Measurements from ENCODE around the gene SIGLEC15.
"Not testable (repeated sequence)": the region's sequence is repeated elsewhere in the genome, so short reads cannot be mapped to it uniquely, and the experiment has no call there.

The SIGLEC15 gene

DNA sequence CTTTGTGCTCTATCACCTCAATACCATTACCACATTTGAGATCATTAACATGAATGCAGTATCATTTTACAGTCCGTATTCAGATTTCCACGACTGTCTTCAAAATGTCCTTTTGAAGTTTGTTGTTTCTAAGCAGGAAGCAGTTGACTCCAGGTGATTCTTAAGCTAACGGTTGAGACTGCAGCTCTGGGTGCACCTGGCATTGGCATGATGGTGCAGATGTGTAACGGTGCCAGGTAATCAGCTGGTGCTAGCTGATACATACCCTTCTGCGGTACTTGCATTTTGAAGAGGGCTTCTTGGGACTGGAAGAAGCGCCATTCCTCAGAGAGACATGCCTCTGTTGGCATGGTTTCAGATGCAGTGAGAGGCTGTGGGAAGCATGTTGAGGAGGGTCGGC lies 19.5 kb downstream of the SIGLEC15 start:
- no peak for DNase-seq (ENCODE audit: low read depth in 2 of 2)

DNA sequence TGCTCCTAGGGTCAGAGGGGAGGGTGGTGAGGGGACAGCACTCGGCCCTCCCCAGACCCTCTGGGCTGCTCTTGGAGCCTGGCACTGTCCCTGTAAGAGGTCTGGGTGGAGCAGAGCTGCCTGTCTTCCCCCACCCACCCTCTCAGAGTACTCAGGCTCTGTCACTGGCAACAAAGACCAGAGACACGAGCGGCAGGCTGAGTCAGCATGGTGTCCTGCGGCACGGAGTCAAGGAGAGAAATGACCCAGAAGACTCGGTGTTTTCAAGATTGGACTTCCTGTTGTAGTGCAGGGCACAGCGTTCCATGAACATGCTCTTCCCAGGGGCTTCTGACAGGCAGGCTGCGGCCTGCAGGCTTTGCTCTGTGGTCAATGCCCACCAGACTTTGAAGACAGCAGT lies 19.9 kb downstream of the SIGLEC15 start:
- no peak for DNase-seq (ENCODE audit: low read depth in 2 of 2)

DNA sequence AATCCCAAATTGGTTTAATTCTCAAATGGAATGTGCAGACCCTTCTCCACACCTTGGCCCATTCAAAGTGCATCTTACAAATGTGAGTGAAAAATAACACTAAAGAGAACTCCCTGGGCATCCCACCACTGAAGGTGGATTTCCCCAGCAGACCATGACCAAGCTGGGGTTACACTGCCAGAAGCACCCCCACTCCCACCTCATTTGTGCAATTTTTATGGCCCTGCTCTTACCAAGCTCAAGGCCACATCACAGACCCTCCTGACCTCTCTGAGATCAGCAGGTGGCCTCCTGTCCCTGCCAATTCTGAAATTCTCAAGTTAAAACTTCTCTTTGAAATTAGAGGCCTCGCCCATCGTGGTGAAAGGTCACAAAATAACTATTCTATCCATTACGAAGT lies 21.6 kb downstream of the SIGLEC15 start:
- DNase-seq (ENCODE audit: low read depth in 2 of 2), result no peak

DNA sequence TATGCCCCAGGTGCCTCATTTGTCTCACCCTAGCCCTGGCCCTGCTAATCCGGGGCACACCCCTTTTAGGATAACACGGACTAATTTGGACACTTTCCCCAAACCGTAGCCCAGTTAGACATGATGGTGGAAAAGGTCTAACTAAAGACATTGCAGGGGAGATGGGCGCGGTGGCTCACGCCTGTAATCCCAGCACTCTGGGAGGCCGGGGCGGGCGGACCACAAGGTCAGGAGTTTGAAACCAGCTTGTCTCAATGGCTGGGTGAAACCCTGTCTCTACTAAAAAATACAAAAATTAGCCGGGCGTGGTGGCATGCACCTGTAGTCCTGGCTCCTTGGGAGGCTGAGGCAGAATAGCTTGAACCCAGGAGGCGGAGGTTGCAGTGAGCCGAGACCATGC lies 23.2 kb downstream of the SIGLEC15 start:
- not testable (repeated sequence) for DNase-seq (ENCODE audit: low read depth in 2 of 2)

DNA sequence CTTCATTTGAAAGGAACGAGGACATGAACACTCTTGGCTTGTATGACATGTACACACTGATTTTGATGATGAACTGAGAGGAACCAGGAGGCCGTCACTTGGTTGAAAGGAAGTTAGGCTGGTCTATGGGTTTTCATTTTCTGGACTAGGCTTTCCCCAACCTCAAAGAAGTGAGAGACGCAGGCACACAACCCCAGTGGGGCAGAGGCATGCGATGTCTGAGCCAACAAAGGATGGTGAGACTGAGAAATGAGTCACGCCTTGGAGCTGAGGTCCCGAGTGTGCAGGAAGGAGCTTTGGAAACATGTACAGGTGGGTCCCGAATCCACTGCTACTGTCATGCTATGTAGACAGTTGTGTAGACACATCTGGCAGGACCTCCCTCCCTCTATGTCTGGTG lies 24.1 kb downstream of the SIGLEC15 start:
- no peak for DNase-seq (ENCODE audit: low read depth in 2 of 2)

DNA sequence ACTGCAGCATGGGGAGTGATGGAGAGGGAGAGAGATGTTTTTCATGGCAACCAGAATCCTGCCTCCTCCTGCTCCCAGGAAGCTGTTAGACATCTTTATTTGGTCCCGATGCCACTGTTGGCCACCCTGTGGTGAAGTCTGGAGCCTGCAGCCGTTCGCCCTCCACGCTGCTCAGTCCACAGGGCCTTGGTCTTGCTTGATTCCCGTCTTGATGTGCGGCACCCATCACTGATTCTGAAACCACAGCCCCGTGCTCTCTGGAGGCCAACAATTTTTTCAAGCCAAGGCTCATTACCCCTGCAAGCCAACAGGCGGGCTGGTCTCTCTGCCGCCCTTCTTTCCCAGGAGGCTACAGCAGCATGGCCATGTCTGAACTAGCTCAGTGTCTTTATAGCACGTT lies 24.5 kb downstream of the SIGLEC15 start:
- DNase-seq (ENCODE audit: low read depth in 2 of 2), result no peak

DNA sequence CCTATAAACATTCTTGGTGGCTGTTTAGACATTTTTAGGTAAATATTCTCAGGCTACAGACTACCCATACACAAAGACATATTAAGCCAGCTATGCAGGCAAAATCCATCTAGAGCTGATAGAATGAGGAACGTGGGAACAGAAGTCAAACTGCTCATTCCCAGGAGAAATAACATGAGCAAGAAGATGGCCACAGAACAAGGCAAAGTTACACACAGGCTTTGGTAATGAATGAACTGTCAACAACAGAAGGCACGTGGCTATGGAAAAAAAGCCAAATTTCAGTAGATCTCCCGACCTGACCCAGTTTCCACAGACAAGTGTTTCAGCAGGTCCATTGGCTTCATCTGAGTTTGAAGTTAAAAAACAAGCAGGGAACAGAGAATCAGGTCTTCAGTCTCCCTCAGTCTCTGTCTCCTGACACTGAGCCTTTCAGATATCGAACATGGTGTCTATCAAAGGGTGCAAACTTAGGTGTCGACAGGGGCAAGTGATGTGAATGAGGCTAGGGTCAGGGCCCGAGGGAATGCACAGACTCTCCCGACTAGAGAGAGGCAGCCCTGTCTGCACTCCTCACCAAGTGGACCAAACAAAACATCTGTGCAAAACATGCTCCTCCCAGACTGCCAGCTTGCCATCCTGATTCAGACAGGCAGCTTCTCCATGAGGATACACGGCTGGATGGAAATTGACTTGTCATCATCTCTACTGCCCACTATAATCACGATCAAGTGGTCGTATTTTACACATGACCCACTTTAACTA lies 25.9 kb downstream of the SIGLEC15 start:
- no peak for DNase-seq (ENCODE audit: low read depth in 2 of 2)

DNA sequence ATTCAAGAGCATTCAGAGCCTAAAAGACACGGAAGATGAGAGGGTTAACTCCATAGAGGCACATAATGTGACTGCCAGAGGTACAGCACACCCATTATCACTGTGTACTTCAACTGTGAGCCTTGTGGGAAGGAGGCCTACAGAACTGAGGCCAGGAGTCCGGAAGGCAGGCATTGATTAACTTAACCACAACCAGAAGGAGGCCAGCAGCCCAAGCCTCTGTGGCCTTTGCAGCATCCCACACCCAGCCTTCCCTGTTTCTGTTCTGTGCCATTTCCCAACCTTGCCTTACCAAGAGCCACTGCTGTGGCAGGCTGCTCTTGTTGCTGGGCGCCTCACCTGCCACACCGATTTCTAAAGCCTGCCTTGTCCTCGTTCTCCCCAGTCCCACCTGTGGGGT lies 27.2 kb downstream of the SIGLEC15 start:
- no peak for DNase-seq (ENCODE audit: low read depth in 2 of 2)

DNA sequence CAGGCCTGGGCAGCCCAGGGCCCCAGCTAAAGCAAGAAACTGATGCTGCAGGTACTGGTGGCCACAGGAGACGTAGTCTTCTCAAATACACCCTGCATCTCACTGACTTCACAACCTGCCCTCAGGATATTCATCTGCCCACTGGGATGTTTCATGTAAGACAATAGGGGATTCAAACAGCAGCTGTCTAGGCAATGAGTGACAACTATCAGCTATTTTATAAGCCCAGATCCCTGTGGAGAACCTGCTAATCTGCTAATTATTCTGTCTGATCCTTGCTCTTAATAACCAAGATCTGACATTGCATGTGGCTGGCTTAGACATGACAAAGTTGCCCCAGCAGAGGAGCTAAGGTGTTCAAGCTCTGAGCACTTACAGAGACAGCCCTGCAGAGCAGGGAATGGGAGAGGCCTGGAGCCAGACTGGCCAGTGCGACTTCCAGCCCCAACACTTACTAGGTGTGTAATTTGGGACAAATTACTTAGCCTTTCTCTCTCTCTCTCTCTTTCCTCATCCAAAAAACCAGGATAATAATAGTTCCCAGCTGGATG lies 28.6 kb downstream of the SIGLEC15 start:
- no peak for DNase-seq (ENCODE audit: low read depth in 2 of 2)

DNA sequence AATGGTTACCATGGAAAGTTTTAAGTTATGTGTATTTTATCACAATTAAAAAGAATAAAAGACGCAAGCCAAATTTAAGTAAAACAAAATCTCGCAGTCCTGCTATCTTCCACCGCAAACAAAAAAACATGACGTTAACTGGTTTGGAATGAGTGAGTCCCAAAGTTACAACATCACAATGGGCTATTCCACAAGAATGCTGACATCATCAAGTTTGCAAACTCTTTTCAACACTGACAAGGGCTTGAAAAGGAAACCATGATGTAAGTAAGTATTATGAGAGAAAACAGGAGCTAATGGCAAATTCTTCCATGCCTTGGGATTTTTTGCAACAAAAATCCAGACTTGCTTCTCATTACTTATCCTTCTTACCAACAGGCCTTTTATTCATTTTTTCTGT lies 31.1 kb downstream of the SIGLEC15 start:
- DNase-seq (ENCODE audit: low read depth in 2 of 2), result no peak

DNA sequence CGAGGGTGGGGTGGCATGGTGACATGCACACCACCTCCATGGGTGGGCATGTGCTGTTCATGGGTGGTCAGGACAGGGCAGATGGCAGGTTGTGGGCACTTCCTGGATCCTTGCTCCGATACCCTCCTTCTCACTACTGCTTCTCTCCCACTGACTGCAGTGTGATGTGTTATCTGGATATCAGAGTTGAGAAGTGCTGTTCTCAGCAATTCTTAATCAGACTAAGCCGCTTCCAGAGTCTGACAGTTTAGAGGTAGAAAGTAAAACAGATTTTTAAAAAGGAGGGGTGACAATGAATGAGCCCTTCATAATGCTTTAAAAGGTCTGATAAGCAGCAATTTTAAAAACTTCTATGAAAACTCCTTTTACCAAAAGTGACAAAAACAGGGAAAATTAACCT lies 33.9 kb downstream of the SIGLEC15 start:
- DNase-seq (ENCODE audit: low read depth in 2 of 2), result no peak

DNA sequence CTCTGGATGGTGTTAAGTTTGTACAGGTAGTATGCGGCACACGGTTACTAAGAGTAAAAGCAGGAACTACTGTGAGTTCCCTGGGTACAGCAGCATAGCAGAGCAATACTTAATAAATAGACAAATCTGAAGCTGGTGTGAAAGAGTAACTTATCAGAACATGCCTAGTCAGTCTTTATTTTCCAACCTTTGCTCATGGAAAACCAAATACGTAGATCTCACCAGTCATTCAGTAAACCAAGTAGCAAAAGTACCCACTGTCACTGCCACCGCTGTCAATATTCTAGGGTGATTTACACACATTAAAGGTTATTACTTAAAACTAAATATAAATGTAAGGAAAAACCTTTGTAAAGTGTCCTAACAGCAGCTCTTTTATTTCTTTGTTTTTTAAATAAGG lies 35.0 kb downstream of the SIGLEC15 start:
- DNase-seq (ENCODE audit: low read depth in 2 of 2), result no peak

DNA sequence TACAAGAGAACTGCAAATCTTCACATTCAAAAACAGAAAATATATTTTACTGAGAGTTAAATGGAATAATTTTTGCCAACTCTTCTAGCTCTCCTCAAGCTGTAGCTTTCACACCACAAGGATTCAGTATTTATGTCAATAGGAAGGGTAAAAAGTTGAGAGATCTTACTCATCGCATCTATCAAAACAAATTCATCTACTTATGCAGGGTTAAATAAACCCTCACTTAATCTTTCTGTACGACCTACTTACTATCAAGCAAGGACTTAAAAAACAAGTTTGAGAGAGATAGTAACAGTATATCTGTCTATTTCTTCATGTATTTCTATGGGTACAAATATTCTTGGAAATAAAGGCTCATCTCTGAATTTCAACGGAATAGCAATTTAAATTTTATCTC lies 35.5 kb downstream of the SIGLEC15 start:
- no peak for DNase-seq (ENCODE audit: low read depth in 2 of 2)

DNA sequence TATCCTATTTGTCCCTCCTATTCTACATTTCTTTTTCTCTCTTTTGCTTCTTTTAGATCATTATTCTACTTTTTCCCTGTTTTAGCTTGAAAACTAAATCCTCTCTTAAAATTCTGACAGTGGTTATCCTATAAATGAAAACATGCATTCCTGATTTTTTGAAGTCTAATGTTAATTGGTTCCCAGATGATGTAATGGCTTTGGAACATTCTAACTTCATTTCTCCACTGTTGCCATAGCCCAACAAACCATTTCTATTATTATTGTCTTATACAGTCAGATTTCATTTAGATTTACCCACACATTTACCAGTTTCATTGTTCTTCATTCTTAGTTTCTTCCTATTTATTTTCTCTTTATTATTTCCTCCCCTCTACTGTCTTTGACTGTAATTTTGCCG lies 36.5 kb downstream of the SIGLEC15 start:
- no peak for DNase-seq (ENCODE audit: low read depth in 2 of 2)

DNA sequence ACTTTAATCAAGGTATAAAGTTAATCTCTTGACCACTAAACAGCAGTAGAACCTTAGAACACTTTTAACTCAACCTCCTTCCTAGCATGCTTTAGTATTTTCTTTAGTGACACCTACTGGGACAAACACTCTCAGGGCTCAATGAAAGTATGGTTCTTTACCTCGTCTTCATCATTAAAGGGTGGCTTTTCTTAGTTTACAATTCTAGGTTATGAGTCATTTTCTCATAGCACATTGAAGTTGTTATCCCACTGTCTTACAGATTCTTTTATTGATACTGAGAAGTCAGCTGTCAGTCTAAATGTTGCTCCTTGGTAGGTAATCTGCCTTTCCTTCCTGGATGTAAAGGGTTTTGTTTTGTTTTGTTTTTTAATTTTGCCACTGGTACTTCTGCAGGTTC lies 38.0 kb downstream of the SIGLEC15 start:
- no peak for DNase-seq (ENCODE audit: low read depth in 2 of 2)

DNA sequence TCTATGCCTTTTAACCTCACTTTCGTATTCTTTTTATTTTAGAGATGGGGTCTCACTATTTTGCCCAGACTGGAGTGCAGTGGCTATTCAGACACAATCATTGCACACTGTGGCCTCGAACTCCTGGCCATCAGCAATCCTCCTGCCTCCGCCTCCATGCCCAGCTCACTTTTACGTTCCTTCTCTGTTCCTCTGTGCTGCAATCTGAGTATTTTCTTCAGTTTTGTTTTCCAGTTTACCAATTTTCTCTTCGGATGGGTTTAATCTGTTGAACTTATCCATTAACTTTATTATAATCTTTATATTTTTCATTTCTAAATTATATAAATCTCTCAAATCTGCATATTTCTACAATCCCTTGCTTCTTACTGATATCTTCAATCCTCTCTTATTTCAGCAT lies 38.6 kb downstream of the SIGLEC15 start:
- no peak for DNase-seq (ENCODE audit: low read depth in 2 of 2)

DNA sequence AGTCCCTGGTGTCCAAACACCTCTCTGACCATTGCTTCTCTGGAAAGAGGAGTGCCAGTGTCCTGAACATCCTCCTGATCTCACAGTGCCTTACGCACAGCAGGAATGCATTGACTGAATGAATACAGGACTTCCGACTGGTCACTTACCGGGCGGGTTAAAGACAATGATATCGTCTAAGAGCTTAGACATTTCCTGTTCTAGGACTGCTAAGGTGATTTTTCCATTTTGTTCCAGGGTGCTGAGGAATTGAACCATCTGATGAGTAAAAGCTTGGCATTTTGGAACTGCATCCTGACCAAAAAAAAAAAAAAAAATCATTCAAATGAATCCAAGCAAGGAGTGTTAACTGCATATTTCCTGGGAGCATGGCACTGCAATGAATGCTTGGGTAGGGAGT lies 40.0 kb downstream of the SIGLEC15 start:
- DNase-seq (ENCODE audit: low read depth in 2 of 2), result no peak

DNA sequence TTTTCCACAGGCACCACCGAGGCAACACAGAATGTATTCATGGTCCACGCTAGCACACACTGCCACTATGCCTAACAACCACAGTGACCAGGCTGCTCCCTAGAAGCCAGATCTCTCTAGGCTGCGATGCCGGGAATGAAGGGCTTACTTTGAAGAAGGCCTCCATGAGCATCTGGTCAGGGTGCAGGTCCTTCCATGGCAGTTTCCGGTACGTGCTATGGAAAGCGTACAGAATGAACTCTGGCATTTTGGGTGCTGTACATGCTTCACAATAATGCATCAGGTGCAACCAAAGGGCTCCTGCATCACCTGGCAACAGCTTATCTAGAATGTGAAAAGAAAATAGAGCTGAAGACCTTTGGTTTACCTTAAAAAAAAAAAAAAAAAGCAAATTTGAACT lies 44.9 kb downstream of the SIGLEC15 start:
- DNase-seq (ENCODE audit: low read depth in 2 of 2), result no peak

DNA sequence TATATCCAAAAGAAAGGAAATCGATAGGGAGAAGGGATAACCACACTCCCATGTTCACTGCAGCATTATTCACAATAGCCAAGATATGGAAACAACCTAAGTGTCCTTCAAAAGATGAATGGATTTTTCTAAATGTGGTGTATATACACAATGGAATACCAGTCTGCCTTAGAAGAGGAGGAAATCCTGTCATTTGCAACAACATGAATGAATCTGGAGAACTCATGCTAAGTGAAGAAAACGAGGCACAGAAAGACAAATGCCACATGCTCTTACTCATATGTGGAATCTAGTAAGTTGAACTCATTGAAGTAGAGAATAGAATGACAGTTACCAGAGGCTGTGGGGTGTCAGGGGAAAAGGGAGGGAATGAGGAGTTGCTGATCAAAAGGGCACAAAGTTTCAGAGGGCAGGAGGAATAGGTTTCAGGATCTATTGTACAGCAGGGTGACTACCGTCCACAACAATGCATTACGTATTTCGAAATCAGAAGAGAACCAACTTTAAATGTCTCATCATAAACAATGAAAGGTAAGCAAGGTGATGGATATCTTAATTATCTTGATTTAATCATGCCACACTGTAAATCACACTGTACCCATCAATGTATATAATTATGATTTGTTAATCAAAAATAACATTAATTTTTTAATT lies 46.1 kb downstream of the SIGLEC15 start:
- DNase-seq (ENCODE audit: low read depth in 2 of 2), result no peak

DNA sequence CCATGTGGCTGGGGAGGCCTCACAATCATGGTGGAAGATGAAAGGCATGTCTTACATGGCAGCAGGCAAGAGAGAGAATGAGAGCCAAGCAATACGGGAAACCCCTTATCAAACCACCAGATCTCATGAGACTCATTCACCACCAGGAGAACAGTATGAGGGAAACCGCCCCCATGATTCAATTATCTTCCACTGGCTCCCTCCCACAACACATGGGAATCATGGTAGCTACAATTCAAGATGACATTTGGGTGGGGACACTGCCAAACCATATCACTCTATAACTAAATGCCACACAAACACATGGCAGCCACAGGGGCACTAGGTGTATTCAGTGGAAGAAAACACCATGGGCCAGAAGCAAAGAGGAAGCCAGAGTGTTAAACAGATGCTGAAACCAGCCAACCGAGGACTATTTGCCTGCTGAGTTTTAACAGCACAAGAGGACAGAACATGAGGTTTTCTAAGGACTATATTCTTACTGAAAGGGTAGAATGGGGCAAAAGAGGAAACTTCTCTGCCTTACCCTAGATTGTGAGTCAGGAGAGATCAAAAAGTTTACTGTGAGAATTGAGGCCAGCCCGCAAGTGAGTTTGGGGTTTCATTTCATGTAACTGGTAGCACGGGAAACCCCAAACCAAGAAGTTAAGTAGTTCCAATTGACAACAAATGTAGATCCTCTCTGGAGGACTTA lies 49.2 kb downstream of the SIGLEC15 start:
- DNase-seq (ENCODE audit: low read depth in 2 of 2), result peak; percentile 42

DNA sequence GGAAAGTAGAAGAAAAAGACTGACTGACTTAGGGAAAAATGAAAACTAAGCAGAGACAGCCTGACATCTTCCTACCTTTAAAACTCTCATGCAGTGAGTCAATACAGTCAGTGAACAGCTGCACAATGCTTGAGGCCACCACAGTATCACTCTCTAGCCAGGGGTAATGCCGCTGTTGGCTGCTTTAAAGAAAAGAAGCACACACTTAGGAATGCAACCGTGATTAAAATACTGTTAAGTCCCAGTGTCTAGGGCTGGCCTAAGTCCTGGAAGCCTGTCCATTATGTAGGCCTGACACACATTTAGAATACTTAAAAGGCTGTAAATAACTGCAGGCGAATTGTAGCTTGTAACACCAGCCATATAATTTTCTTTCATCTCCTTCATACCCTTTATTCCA lies 50.7 kb downstream of the SIGLEC15 start:
- DNase-seq (ENCODE audit: low read depth in 2 of 2), result no peak

DNA sequence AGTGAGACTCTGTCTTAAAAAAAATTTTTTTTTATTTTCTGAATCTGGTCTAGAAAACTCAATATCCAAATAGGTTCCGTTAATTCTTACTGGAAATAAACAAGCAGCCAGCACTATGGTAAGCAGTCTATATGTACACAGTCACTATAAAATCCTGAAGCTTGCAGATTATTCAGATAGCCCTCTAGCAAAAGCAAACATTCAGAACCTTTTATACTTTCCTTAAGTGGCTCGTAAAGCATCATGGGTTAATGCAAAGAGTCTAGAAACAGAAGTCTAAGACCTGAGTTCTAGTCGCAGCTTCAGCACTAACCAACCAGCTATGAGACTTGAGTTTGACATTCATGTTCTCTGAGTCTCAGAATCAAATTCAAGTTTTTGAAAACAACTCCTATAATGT lies 51.9 kb downstream of the SIGLEC15 start:
- no peak for DNase-seq (ENCODE audit: low read depth in 2 of 2)
